Medulla oblongata (tissue), 1 donor: ENCODE measurements around the gene SMIM10L1.

Experiments used
- DNase-seq: peaks from one replicate; pipeline ENCODE4 v3.0.0-alpha.2; 2015; ENCODE audit errors: extremely low spot score

Gene SMIM10L1

DNA sequence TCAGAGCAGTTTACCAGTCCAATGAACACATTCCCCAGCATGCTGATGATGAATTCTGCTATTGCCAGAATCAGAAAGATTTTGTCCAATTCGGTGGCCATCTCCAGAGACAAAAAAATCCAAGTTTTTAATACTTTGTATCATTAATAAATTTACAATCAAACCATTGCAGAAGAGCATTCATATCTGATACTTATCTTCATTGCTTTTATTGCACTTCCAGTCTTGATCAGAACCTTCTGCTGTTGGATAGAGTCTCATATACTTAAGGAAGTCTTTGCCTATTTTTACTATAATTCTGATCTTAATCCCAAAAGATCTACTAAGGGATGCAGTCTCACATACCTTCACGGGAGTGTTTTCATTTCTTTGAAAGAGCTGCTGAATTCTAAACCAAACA is 15.8 kb downstream of the SMIM10L1 start, which contains the start of gene TAS2R42:
Gene TAS2R42, minus strand, starts transcription at position 101 of the 400 bp plus-strand sequence. Its CDS starts 0 bp downstream, at position 101.
- no peak for DNase-seq

DNA sequence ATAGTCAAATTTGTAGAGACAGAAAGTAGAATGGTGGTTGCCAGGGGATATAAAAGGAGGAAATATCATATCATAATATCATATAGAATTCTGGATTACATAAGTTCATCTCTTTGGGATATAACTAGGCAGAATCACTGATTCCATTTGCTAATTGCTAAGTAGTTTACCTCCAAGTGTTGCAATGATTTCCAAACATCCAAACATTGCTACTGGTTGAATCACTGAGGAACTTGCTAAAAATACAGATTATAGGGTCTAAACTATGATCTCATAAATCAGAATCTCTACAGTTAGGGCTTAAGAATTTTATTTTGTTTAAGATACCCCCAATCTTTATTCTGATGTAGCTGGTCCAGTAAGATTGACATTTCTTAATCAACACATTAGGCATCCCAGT is 31.8 kb downstream of the SMIM10L1 start:
- DNase-seq, result no peak

DNA sequence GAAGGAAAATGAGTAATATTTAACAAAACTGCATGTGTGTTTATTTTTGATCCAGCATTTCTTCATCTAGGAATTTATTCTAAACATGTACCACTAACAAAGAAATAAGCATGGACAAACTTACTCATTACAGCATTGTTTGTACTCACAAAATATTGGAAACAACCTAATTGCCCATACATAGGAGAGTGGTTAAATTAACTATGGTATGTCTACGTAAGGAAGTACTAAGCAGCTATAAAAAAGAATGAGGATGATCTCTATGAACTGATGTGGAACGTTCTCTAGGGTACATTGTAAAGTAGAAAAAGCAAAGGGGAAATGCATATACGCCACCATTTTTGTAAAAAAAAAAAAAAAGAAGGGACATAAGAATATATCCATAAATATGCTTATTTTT is 33.2 kb downstream of the SMIM10L1 start:
- no peak for DNase-seq

DNA sequence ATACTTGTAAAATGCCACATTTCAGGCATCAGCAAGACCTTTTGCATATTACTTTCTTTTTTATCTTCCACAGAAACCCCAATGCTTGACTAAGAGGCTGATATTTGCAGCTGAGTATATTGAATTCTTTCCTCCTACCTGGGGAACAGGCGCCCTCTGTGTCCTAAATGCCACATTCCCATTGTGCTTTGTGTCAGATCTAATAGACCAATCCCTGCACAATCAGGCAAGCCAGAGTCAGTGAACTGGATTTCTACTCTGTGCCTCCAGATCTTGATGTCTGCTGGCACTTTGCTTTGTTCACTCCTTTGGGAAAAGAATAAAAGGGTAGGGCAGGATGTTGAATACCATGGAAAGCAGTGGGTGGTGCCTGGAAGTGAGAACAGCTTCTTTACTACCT is 38.1 kb downstream of the SMIM10L1 start:
- no peak for DNase-seq
